RWPE2 (cell line): ENCODE measurements around the gene ATRN.

ENCODE experiments used
- ATAC-seq: fragments of 200-7000 bp; cut with Tn5 transposase; 3 replicates; pipeline ENCODE4 v1.9.1; 2021; ENCODE audit warnings: low read depth
- DNase-seq: peaks from one replicate; pipeline ENCODE4 v3.0.0-alpha.2; 2020; ENCODE audit warnings: low spot score
- H3K27ac ChIP-seq: fragments of 450-650 bp; 2 replicates; pipeline ENCODE4 v1.5.1; 2017; ENCODE audit warnings: mild to moderate bottlenecking; ENCODE audit not compliant: poor library complexity, severe bottlenecking
- H3K27me3 ChIP-seq: fragments of 250-450 bp; sonication (Bioruptor Pico); 2 replicates; pipeline ENCODE4 v1.5.1; 2021; ENCODE audit warnings: mild to moderate bottlenecking, moderate library complexity; ENCODE audit not compliant: insufficient read depth, poor library complexity, severe bottlenecking
- H3K36me3 ChIP-seq: fragments of 250-450 bp; sonication (Bioruptor Pico); 2 replicates; pipeline ENCODE4 v1.5.1; 2020; ENCODE audit warnings: low read depth, mild to moderate bottlenecking, moderate library complexity
- H3K4me1 ChIP-seq: fragments of 250-450 bp; sonication (Bioruptor Pico); 2 replicates; pipeline ENCODE4 v1.5.1; 2021; ENCODE audit warnings: mild to moderate bottlenecking, moderate library complexity; ENCODE audit not compliant: insufficient read depth, poor library complexity, severe bottlenecking
- H3K4me3 ChIP-seq: fragments of 250-450 bp; sonication (Bioruptor Pico); 2 replicates; pipeline ENCODE4 v1.5.1; 2021; ENCODE audit warnings: mild to moderate bottlenecking, moderate library complexity; ENCODE audit not compliant: severe bottlenecking
- H3K9me3 ChIP-seq: fragments of 250-450 bp; sonication (Bioruptor Pico); 2 replicates; pipeline ENCODE4 v1.5.1; 2021; ENCODE audit warnings: mild to moderate bottlenecking, moderate library complexity; ENCODE audit not compliant: severe bottlenecking
- TF ChIP-seq, protein P1 (sequence below): fragments of 450-650 bp; IDR thresholded peaks from one replicate; pipeline ENCODE4 v1.5.1; 2017; ENCODE audit warnings: mild to moderate bottlenecking, moderate library complexity; ENCODE audit not compliant: poor library complexity, severe bottlenecking

The ATRN gene

DNA sequence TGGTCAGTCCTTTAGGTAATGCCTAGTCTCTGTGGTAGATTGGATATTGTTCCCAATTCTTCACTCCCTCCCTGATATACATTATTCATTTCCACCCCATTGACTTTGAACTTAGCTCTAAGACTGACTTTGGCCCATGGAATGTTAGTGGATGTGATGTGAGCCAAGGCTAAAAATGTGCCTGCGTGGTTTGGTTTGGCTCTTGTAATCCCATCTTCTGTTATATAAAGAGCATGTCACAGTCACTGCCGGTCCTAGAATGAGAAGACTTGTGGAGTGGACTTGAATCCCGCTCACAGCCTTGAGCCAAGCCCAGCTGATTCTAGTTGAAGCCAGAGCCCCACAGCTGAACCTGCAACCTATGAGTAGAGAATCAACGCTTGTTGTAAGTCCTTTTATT lies 39.7 kb upstream of the ATRN start:
- H3K27ac ChIP-seq, result no peak overlapping the region
- TF ChIP-seq, protein P1, sequence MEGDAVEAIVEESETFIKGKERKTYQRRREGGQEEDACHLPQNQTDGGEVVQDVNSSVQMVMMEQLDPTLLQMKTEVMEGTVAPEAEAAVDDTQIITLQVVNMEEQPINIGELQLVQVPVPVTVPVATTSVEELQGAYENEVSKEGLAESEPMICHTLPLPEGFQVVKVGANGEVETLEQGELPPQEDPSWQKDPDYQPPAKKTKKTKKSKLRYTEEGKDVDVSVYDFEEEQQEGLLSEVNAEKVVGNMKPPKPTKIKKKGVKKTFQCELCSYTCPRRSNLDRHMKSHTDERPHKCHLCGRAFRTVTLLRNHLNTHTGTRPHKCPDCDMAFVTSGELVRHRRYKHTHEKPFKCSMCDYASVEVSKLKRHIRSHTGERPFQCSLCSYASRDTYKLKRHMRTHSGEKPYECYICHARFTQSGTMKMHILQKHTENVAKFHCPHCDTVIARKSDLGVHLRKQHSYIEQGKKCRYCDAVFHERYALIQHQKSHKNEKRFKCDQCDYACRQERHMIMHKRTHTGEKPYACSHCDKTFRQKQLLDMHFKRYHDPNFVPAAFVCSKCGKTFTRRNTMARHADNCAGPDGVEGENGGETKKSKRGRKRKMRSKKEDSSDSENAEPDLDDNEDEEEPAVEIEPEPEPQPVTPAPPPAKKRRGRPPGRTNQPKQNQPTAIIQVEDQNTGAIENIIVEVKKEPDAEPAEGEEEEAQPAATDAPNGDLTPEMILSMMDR, result no peak
- no peaks in the 10 kb centered on the region for H3K4me1 ChIP-seq
- no peaks in the 10 kb centered on the region for H3K9me3 ChIP-seq
- H3K27me3 ChIP-seq, result no peaks in the 10 kb centered on the region
- no peak for DNase-seq
- ATAC-seq, result no peak
- H3K4me3 ChIP-seq, result no peak overlapping the region
- no peaks in the 10 kb centered on the region for H3K36me3 ChIP-seq

DNA sequence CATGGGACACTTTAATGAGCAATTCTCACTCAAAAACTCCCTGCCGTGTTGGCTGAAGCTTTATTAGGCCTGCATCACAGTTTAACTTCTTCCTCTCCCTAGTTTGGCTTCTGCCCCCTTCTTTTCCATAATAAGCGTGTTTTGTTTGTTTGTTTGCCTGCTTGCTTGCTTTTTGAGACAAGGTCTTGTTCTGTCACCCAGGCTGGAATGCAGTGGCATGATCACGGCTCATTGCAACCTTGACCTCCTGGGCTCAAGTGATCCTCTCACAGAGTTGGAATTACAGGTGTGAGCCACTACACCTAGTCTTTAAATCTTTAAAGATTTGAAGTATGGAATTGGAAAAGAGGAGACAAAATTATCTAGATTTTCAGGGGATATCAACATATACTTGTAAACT lies 38.0 kb upstream of the ATRN start:
- no peak overlapping the region for H3K4me3 ChIP-seq
- H3K9me3 ChIP-seq, result no peaks in the 10 kb centered on the region
- ATAC-seq, result no peak
- TF ChIP-seq, protein P1, result no peak
- no peaks in the 10 kb centered on the region for H3K4me1 ChIP-seq
- DNase-seq, result no peak
- no peaks in the 10 kb centered on the region for H3K36me3 ChIP-seq
- H3K27me3 ChIP-seq, result no peaks in the 10 kb centered on the region
- no peak overlapping the region for H3K27ac ChIP-seq

DNA sequence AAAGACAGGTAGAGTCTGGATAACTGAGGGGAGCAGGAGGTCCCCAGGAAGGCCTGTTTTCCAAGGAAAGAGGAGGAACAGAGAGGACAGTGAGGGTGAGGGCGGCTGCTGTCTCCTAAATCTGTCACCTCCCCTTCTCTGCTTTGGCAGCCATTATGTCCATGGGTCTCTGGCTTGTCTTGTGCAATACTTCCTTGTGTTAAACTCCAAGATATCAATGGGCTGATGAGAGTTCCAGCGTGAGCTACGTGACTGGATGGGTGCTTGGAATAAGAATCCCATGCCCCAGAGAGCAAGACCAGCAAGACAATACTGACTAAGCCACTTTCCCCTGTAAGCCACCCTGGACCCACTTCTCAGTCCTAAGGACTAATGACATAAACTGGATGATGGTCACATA lies 37.1 kb upstream of the ATRN start:
- H3K4me3 ChIP-seq, result no peak overlapping the region
- ATAC-seq (no peak), DNase-seq (no peak)
- H3K36me3 ChIP-seq, result no peaks in the 10 kb centered on the region
- H3K4me1 ChIP-seq, result no peaks in the 10 kb centered on the region
- no peaks in the 10 kb centered on the region for H3K27me3 ChIP-seq
- no peak overlapping the region for H3K27ac ChIP-seq
- no peaks in the 10 kb centered on the region for H3K9me3 ChIP-seq
- TF ChIP-seq, protein P1, result no peak

DNA sequence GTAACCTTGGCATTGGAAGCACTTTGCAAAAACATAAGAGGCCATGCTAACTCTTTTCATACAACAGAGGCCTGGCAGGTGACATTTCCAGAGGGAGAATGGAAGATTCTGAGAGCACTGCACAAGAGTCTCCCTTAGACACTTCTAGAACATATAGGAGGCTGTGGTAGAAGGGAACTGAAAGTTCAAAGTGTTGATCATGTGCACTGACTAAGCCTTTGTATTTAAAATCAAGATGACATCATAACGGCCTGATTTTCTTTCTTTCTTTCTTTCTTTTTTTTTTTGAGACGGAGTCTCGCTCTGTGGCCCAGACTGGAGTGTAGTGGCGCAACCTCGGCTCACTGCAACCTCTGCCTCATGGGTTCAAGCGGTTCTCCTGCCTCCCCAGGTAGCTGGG lies 36.6 kb upstream of the ATRN start:
- Histone ChIP-seq H3K27ac (no peak overlapping the region), H3K4me1 (no peaks in the 10 kb centered on the region), H3K27me3 (no peaks in the 10 kb centered on the region), H3K4me3 (no peak overlapping the region), H3K36me3 (no peaks in the 10 kb centered on the region), H3K9me3 (no peaks in the 10 kb centered on the region)
- TF ChIP-seq, protein P1, result no peak
- ATAC-seq, result no peak
- DNase-seq, result no peak

DNA sequence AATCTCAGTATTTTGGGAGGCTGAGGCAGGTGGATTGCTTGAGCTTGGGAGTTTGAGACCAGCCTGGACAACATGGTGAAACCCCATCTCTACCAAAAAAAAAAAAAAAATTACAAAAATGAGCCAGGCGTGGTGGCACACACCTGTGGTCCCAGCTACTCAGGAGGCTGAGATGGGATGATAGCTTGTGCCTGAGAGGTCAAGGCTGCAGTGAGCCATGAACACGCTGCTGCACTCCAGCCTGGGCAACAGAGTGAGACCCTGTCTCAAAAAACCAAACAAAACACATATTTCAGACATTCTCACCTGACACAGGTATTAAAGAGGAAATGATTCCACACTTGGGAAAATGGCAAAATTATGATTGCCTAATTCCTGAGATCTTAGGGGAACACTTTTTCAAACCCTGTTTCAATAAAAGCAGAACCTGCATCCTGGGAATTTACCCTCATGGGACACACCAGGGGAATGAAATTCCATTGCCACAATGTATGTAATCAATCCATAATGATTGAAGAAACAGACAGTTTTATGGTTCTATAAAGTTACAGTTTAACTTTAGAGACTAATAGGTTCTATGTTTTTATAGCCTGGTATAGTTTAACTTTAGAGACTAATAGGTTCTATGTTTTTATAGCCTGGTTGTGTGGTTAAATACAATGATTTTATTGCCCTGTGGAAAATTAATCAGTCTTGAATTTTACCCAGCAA lies 33.8 kb upstream of the ATRN start:
- TF ChIP-seq, protein P1, result no peak
- no peaks in the 10 kb centered on the region for H3K36me3 ChIP-seq
- no peak for DNase-seq
- H3K27ac ChIP-seq, result no peak overlapping the region
- H3K4me1 ChIP-seq, result no peaks in the 10 kb centered on the region
- no peaks in the 10 kb centered on the region for H3K27me3 ChIP-seq
- no peak for ATAC-seq
- H3K9me3 ChIP-seq, result no peaks in the 10 kb centered on the region
- H3K4me3 ChIP-seq, result no peak overlapping the region
